Fibroblast of villous mesenchyme (primary cell): ENCODE measurements around the gene PTPRU. TPM values are rescaled to one million over a fixed set of nuclear protein-coding genes. Genes with fewer than 3 reads are reported as not detected.
A peak's percentile ranks its signal among the peaks of the same experiment; 100 is the strongest.

Source experiments
- DNase-seq: peaks from one replicate; pipeline ENCODE4 v3.0.0-alpha.2; 2010; ENCODE audit warnings: low read depth
- H3K4me3 ChIP-seq: 2 replicates; pipeline ENCODE4 v1.5.1; 2011; ENCODE audit warnings: low read depth, mild to moderate bottlenecking, low read length
- total RNA-seq: library from RNA; depleted of rRNA; stranded (reverse); fragments of >200 nt; gene quantifications from 2 replicates; pipeline ENCODE4 v1.2.3, GENCODE V29; 2012
- TF ChIP-seq, protein P1 (sequence below): IDR thresholded peaks from 2 replicates; pipeline ENCODE4 v1.5.1; 2012; ENCODE audit warnings: low read depth, mild to moderate bottlenecking, low read length; ENCODE audit not compliant: insufficient read depth

The PTPRU gene
- total RNA-seq, 1 donor, result 6.9 TPM

GRCh38 chr1:29209173-29209572 lies 27.1 kb upstream of the PTPRU start:
- no peak for DNase-seq
- TF ChIP-seq, protein P1, sequence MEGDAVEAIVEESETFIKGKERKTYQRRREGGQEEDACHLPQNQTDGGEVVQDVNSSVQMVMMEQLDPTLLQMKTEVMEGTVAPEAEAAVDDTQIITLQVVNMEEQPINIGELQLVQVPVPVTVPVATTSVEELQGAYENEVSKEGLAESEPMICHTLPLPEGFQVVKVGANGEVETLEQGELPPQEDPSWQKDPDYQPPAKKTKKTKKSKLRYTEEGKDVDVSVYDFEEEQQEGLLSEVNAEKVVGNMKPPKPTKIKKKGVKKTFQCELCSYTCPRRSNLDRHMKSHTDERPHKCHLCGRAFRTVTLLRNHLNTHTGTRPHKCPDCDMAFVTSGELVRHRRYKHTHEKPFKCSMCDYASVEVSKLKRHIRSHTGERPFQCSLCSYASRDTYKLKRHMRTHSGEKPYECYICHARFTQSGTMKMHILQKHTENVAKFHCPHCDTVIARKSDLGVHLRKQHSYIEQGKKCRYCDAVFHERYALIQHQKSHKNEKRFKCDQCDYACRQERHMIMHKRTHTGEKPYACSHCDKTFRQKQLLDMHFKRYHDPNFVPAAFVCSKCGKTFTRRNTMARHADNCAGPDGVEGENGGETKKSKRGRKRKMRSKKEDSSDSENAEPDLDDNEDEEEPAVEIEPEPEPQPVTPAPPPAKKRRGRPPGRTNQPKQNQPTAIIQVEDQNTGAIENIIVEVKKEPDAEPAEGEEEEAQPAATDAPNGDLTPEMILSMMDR, result no peak
- H3K4me3 ChIP-seq, result no peak overlapping the region

DNA sequence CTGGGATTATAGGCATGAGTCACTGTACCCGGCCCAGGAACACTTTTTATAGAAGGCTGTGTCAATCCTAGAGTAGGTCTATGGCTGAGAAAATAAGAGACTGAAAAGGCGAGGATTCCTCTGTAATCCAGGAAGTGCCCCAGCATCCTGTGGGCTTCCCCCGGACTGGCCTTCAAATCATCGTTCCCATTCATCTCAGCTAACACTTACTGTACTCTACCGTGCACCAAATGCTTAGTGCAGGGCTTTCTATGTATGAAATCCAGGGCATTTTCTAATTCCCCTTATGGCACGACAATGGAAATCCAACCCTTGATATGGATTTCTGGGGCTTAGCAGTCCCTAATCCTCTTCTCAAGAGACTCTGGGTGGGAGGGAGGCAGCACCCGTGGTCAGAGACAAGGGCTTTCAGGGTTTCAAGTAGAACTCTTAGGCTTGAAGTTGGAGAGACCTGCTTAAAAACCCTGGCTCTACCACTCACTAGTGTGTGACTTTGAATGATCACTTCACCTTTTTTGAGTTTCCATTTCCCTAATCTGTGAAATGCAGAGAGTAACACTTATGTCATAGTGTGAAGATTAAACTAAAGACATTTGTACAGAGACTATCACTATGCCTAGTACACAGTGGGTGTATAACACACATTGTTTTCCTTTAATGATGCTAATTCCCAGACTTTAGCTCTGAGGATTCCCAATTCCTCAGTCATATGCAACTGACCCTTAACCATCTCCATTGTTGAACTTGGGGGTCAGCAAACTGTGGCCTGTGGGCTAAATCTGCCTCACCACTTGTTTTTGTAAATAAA lies 25.8 kb upstream of the PTPRU start:
- peak; percentile 66 for DNase-seq
- TF ChIP-seq, protein P1, result no peak
- H3K4me3 ChIP-seq, result no peak overlapping the region

DNA sequence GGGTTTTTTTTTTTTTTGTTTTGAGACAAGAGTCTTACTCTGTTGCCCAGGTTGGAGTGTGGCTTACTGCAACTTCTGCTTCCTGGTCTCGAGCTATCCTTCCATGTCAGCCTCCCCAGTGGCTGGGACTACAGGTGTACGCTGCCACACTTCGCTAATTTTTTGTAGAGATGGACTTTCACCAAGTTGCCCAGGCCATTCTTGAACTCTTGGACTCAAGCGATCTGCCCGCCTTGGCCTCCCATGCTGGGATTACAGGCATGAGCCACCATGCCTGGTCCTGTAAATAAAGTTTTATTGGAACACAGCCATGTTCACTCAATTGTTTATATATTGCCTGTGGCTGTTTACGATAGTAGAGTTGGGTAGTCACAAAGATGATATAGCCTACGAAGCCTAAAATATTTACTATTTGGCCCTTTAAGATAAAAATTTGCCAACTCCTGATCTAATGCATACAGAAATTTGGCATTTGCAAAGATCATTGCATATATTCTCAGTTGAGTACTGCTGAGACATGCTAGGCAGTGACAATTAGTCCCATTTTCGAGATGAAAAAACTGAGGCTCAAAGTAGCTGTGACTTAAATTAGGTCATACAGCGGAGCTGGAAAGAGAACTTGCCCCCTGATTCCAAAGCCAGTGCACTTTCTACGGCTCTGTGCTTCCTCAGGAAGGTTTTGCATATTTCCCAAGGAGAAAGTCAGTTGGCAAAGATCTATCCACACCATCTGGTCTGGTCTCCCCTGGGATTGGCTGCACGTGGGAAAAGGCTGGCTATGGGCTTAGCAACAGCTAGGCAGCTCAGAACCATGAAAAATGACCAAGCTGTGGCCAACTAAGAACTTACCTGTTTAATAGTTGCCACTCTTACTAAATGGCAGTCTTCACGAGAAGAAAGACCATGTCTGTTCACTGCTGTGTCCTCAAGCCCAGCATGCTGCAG lies 25.0 kb upstream of the PTPRU start:
- TF ChIP-seq, protein P1, result no peak
- H3K4me3 ChIP-seq, result no peak overlapping the region
- DNase-seq, result peak; percentile 48

GRCh38 chr1:29213055-29213454 lies 23.3 kb upstream of the PTPRU start:
- no peak for DNase-seq
- TF ChIP-seq, protein P1, result no peak
- H3K4me3 ChIP-seq, result no peak overlapping the region

DNA sequence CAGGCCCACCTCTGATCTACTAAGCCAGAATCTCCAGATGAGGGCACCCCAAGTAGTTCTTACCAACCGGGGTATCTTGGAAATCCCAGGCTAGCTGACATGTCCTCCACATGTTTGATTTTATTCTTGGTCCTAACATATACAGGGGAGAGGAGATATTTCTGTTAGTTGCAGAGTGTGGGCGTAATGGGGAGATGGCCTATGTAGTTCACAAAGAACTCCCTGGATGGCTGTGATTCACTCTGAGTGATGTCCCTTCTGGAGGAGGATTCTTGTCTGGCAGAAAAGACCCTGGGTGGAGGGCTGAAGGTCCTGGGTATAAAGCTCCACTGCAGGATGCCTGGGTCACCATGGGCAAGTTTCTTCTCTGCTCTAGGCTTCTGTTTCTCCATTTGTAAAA lies 18.7 kb upstream of the PTPRU start:
- TF ChIP-seq, protein P1, result no peak
- H3K4me3 ChIP-seq, result no peak overlapping the region
- DNase-seq, result no peak

GRCh38 chr1:29218223-29218622 lies 18.1 kb upstream of the PTPRU start:
- H3K4me3 ChIP-seq, result no peak overlapping the region
- TF ChIP-seq, protein P1, result no peak
- DNase-seq, result peak; percentile 72
